ENCODE measurements around the gene ZP1. TPM values are rescaled to one million over a fixed set of nuclear protein-coding genes. Genes with fewer than 3 reads are reported as not detected.

The ZP1 gene
- total RNA-seq, 1 experiment from 2014 or later: not detected

DNA sequence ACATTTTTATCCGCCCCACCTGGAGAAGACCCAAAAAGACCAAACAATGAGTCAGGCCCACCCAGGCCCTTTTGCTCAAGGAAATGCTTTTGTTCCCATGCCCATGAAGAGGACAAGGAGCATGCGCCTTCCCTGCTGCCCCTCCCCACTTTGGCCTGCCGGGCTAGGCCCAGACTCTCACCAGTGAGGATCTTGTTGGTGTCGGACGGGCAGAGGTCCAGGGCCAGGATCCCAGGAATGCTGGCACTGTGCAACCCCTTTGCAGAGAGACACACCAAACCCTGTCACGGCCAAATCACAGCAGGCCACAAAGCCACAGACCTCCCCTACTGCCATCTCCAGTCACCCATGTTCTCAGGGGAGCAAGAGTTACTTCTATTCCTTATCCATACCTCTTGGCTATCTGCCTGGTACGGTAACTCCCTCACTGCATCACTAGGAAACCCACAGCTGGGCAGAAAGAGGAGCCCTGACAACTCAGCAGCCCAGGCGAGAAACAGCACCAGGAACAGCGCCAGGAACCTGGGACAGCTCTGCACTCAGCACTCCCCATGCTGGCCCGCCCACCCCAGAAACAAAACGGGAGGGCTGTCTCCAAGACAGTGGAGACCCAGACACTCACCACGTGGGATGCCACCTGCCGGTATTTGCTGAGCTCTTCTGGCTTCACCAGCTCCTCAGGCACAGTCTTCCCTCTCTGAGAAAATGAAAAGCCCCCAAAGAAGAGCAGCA, 33.5 kb downstream of the ZP1 start:
- no peak overlapping the region for H3K4me3 Mint-ChIP-seq
- no peaks in the 10 kb centered on the region for H3K9me3 Mint-ChIP-seq
- POLR2A ChIA-PET: no interaction called here
- DNase-seq (ENCODE audit: low spot score): no peak
- TF ChIP-seq RELA (CRISPR knock-in tag; IDR thresholded peaks at IDR 0.05; ENCODE audit: borderline replicate concordance) (no peak), ZNF671 (CRISPR knock-in tag; IDR thresholded peaks at IDR 0.05) (no peak), IRF2 (CRISPR knock-in tag; IDR thresholded peaks at IDR 0.05; ENCODE audit: borderline replicate concordance, low read depth) (no peak), CREM (CRISPR knock-in tag; IDR thresholded peaks at IDR 0.05) (no peak), SOX15 (CRISPR knock-in tag; IDR thresholded peaks at IDR 0.05) (no peak), GTF2I (CRISPR knock-in tag; conservative IDR thresholded peaks at IDR 0.05) (no peak), MYBL2 (CRISPR knock-in tag; IDR thresholded peaks at IDR 0.05) (no peak), ZNF121 (CRISPR knock-in tag; IDR thresholded peaks at IDR 0.05) (no peak), KAT7 (CRISPR knock-in tag; IDR thresholded peaks at IDR 0.05; ENCODE audit: borderline replicate concordance) (no peak), ATF1 (CRISPR knock-in tag; IDR thresholded peaks at IDR 0.05) (no peak), E2F4 (CRISPR knock-in tag; IDR thresholded peaks at IDR 0.05; ENCODE audit: borderline replicate concordance, low read depth) (no peak)
- TF ChIP-seq, protein P1, sequence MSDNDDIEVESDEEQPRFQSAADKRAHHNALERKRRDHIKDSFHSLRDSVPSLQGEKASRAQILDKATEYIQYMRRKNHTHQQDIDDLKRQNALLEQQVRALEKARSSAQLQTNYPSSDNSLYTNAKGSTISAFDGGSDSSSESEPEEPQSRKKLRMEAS (CRISPR knock-in tag; IDR thresholded peaks at IDR 0.05): no peak
- TF ChIP-seq, protein P2, sequence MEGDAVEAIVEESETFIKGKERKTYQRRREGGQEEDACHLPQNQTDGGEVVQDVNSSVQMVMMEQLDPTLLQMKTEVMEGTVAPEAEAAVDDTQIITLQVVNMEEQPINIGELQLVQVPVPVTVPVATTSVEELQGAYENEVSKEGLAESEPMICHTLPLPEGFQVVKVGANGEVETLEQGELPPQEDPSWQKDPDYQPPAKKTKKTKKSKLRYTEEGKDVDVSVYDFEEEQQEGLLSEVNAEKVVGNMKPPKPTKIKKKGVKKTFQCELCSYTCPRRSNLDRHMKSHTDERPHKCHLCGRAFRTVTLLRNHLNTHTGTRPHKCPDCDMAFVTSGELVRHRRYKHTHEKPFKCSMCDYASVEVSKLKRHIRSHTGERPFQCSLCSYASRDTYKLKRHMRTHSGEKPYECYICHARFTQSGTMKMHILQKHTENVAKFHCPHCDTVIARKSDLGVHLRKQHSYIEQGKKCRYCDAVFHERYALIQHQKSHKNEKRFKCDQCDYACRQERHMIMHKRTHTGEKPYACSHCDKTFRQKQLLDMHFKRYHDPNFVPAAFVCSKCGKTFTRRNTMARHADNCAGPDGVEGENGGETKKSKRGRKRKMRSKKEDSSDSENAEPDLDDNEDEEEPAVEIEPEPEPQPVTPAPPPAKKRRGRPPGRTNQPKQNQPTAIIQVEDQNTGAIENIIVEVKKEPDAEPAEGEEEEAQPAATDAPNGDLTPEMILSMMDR (IDR thresholded peaks at IDR 0.05): no peak
- no peak for ATAC-seq
- H3K4me1 Mint-ChIP-seq: peaks cover 16% of the 10 kb centered on the region
- H3K36me3 Mint-ChIP-seq: peaks cover 70% of the 10 kb centered on the region
- CTCF ChIA-PET: interaction anchor here (1.2 to 2.2 kb wide), 3 partner anchors 13 to 69 kb away, joined by 3 to 51 read pairs (median 7); partner anchors contain the start of gene TMEM109
- no peaks in the 10 kb centered on the region for H3K27me3 Mint-ChIP-seq (ENCODE audit: low read depth)
- H3K27ac Mint-ChIP-seq: no peak overlapping the region

DNA sequence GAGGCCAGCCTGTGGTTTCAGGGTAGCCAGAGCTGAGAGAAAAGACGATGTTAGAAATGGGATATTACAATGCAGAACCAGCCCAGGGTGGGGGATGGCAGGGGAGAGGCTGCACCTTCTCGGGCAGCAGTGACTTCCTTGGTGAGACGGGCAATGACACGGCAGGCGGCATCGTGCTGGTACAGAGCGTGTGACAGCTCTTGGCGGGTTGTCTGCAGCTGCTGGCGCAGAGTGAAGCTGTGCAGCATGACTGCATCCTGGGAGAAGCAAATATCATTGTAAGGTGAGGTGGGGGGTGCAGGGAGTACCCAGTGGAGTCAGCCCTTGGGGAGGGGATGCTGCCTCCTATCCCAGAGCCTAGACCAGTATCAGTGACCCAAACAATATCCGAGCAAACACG, 35.3 kb downstream of the ZP1 start:
- H3K4me3 Mint-ChIP-seq: no peak overlapping the region
- H3K27me3 Mint-ChIP-seq (ENCODE audit: low read depth): no peaks in the 10 kb centered on the region
- POLR2A ChIA-PET: no interaction called here
- H3K36me3 Mint-ChIP-seq: peaks cover 55% of the 10 kb centered on the region
- CTCF ChIA-PET: interaction anchor here (1.9 kb wide), 1 partner anchor 15 kb away, joined by 7 read pairs; no protein-coding TSS in a partner anchor
- no peak overlapping the region for H3K27ac Mint-ChIP-seq
- H3K9me3 Mint-ChIP-seq: no peaks in the 10 kb centered on the region
- DNase-seq (ENCODE audit: low spot score) (no peak), ATAC-seq (no peak)
- peaks cover 18% of the 10 kb centered on the region for H3K4me1 Mint-ChIP-seq
- TF ChIP-seq ZNF138 (CRISPR knock-in tag; conservative IDR thresholded peaks at IDR 0.05) (no peak), FOXP1 (CRISPR knock-in tag; IDR thresholded peaks at IDR 0.05; ENCODE audit: borderline replicate concordance) (no peak), ZSCAN18 (CRISPR knock-in tag; IDR thresholded peaks at IDR 0.05) (no peak), RELA (CRISPR knock-in tag; IDR thresholded peaks at IDR 0.05; ENCODE audit: borderline replicate concordance) (no peak), ZNF532 (CRISPR knock-in tag; IDR thresholded peaks at IDR 0.05; ENCODE audit: borderline replicate concordance) (no peak), ZNF232 (CRISPR knock-in tag; IDR thresholded peaks at IDR 0.05) (no peak), IRF1 (CRISPR knock-in tag; IDR thresholded peaks at IDR 0.05) (no peak), ZNF416 (CRISPR knock-in tag; IDR thresholded peaks at IDR 0.05) (no peak), FOXJ3 (CRISPR knock-in tag; IDR thresholded peaks at IDR 0.05; ENCODE audit: borderline replicate concordance) (no peak), ZNF396 (CRISPR knock-in tag; IDR thresholded peaks at IDR 0.05; ENCODE audit: borderline replicate concordance) (no peak), NFATC4 (CRISPR knock-in tag; IDR thresholded peaks at IDR 0.05) (no peak)
- TF ChIP-seq, protein P3, sequence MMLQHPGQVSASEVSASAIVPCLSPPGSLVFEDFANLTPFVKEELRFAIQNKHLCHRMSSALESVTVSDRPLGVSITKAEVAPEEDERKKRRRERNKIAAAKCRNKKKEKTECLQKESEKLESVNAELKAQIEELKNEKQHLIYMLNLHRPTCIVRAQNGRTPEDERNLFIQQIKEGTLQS (CRISPR knock-in tag; conservative IDR thresholded peaks at IDR 0.05): no peak
- TF ChIP-seq, protein P4, sequence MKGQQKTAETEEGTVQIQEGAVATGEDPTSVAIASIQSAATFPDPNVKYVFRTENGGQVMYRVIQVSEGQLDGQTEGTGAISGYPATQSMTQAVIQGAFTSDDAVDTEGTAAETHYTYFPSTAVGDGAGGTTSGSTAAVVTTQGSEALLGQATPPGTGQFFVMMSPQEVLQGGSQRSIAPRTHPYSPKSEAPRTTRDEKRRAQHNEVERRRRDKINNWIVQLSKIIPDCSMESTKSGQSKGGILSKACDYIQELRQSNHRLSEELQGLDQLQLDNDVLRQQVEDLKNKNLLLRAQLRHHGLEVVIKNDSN (CRISPR knock-in tag; IDR thresholded peaks at IDR 0.05): no peak
